Keratinocyte (primary cell): ENCODE data around the gene C11orf68. TPM values are rescaled to one million over a fixed set of nuclear protein-coding genes. Genes with fewer than 3 reads are reported as not detected.

Experiments
- DNase-seq: peaks from one replicate; pipeline ENCODE4 v3.0.0-alpha.2; 2011; ENCODE audit warnings: low read depth, missing footprints, low spot score
- FAIRE-seq: peaks from 2 replicates; lab custom pipeline; 2011; peaks lifted over from hg19 to GRCh38; lab: Jason Lieb, UNC
- H2AFZ ChIP-seq: 2 replicates; pipeline ENCODE4 v1.6.0; 2012; ENCODE audit warnings: low read length, control low read depth, inconsistent platforms; ENCODE audit not compliant: control insufficient read depth
- H3K27ac ChIP-seq: 2 replicates; pipeline ENCODE4 v1.5.1; 2011; ENCODE audit warnings: low read length; ENCODE audit not compliant: control insufficient read depth, insufficient read depth
- H3K27me3 ChIP-seq: 3 replicates; pipeline ENCODE4 v1.6.0; 2011; ENCODE audit warnings: low read length; ENCODE audit not compliant: control insufficient read depth, insufficient read depth; ENCODE audit errors: extremely low read depth
- H3K36me3 ChIP-seq, 2 experiments: 2 replicates in 1 of 2; 3 replicates in 1 of 2; pipeline ENCODE4 v1.5.1; 2011; ENCODE audit warnings: low read length in 2 of 2, mild to moderate bottlenecking in 1 of 2; ENCODE audit not compliant: control insufficient read depth in 2 of 2, insufficient read depth in 2 of 2; ENCODE audit errors: extremely low read depth in 1 of 2
- H3K4me1 ChIP-seq: 3 replicates; pipeline ENCODE4 v1.5.1; 2011; ENCODE audit warnings: low read length; ENCODE audit not compliant: control insufficient read depth, insufficient read depth; ENCODE audit errors: extremely low read depth
- H3K4me2 ChIP-seq: 3 replicates; pipeline ENCODE4 v1.6.0; 2011; ENCODE audit warnings: low read depth, low read length; ENCODE audit not compliant: control insufficient read depth, insufficient read depth; ENCODE audit errors: extremely low read depth
- H3K4me3 ChIP-seq, 3 experiments: fragments of 200-600 bp in 1 of 3; sonication (generic) in 1 of 3; 2 replicates in 2 of 3; 3 replicates in 1 of 3; pipeline ENCODE4 v1.5.1; 2011 to 2016; ENCODE audit warnings: low read length in 3 of 3, mild to moderate bottlenecking in 3 of 3, control low read depth in 2 of 3, inconsistent platforms in 1 of 3, low read depth in 1 of 3, mixed read lengths in 1 of 3, mixed run types in 1 of 3, moderate library complexity in 1 of 3; ENCODE audit not compliant: control insufficient read depth in 2 of 3, insufficient read depth in 2 of 3; ENCODE audit errors: extremely low read depth in 1 of 3
- H3K79me2 ChIP-seq: 2 replicates; pipeline ENCODE4 v1.6.0; 2012; ENCODE audit warnings: low read length; ENCODE audit not compliant: control insufficient read depth, insufficient read depth
- H3K9ac ChIP-seq: 3 replicates; pipeline ENCODE4 v1.6.0; 2011; ENCODE audit warnings: low read length; ENCODE audit not compliant: control insufficient read depth, insufficient read depth; ENCODE audit errors: extremely low read depth
- H3K9me1 ChIP-seq: 3 replicates; pipeline ENCODE4 v1.6.0; 2011; ENCODE audit warnings: low read length; ENCODE audit not compliant: control insufficient read depth, insufficient read depth; ENCODE audit errors: extremely low read depth
- H3K9me3 ChIP-seq: 2 replicates; pipeline ENCODE4 v1.5.1; 2012; ENCODE audit warnings: low read depth, low read length; ENCODE audit not compliant: control insufficient read depth
- H4K20me1 ChIP-seq: 3 replicates; pipeline ENCODE4 v1.6.0; 2011; ENCODE audit warnings: low read length; ENCODE audit not compliant: control insufficient read depth, insufficient read depth; ENCODE audit errors: extremely low read depth
- CTCF ChIP-seq, 3 experiments: IDR thresholded peaks in 1 of 3; conservative IDR thresholded peaks in 1 of 3; optimal IDR thresholded peaks in 1 of 3; 2 replicates in 2 of 3; 3 replicates in 1 of 3; pipeline versions ENCODE3 to v1.5.1; 2011; ENCODE audit warnings: low read length in 3 of 3, mild to moderate bottlenecking in 3 of 3, moderate library complexity in 2 of 3, control low read depth in 1 of 3, inconsistent platforms in 1 of 3; ENCODE audit not compliant: insufficient read depth in 2 of 3; ENCODE audit errors: extremely low read depth in 1 of 3
- EZH2 ChIP-seq: IDR thresholded peaks from one replicate; pipeline ENCODE4 v1.6.1; 2012; ENCODE audit warnings: inconsistent platforms, mild to moderate bottlenecking, low read length, moderate library complexity
- dilution Hi-C: fragments of 300-500 bp; cut with MboI; formaldehyde crosslinking; loops from one replicate; pipeline ENCODE4 v1.7.0; 2020; ENCODE audit warnings: low sequenced_read_pairs; ENCODE audit not compliant: extremely low pct_ligation_motif_present
- polyA plus RNA-seq, 5 experiments: library from polyadenylated mRNA; depleted of rRNA in 3 of 5; stranded (reverse) in 3 of 5; stranded (forward) in 1 of 5; unstranded in 1 of 5; fragments of >200 nt; gene quantifications; 1 replicate in 1 of 5; 2 replicates in 3 of 5; 3 replicates in 1 of 5; pipeline versions ENCODE4 v1.2.1 to v1.2.3, GENCODE V29; 2011 to 2012; ENCODE audit warnings: missing spikeins in 2 of 5, low read depth in 1 of 5, low replicate concordance in 1 of 5

C11orf68 gene
- polyA plus RNA-seq, 1 donor (not counting 4 experiments of a cell fraction or from before 2014, with no cell fraction given): 18.4 TPM

GRCh38 chr11:65958291-65958690, 39.4 kb upstream of the C11orf68 start:
- Histone ChIP-seq H3K27me3 (no peaks in the 10 kb centered on the region), H3K4me2 (no peak overlapping the region), H2AFZ (no peak overlapping the region), H3K4me3 (no peak overlapping the region), H3K9me3 (no peaks in the 10 kb centered on the region), H3K4me1 (peaks cover 12% of the 10 kb centered on the region), H3K36me3 (no peaks in the 10 kb centered on the region), H3K27ac (no peak overlapping the region), H3K9ac (no peak overlapping the region), H3K9me1 (no peaks in the 10 kb centered on the region), H3K79me2 (peaks cover 17% of the 10 kb centered on the region), H4K20me1 (no peaks in the 10 kb centered on the region)
- TF ChIP-seq EZH2 (no peak), CTCF (optimal IDR thresholded peaks at IDR 0.05 in 1 of 3, IDR thresholded peaks at IDR 0.05 in 1 of 3, conservative IDR thresholded peaks at IDR 0.05 in 1 of 3; ENCODE audit: extremely low read depth in 1 of 3, insufficient read depth in 2 of 3, low read length in 3 of 3) (no peak)
- dilution Hi-C loops: no loop called here
- no peak for FAIRE-seq
- DNase-seq: no peak

GRCh38 chr11:65954771-65955170, 35.9 kb upstream of the C11orf68 start:
- dilution Hi-C loops: no loop called here

More at GRCh38 chr11:65954771-65955170, 35.9 kb upstream of the C11orf68 start:
- no peaks in the 10 kb centered on the region for H3K27me3 ChIP-seq
- TF ChIP-seq EZH2 (no peak), CTCF (optimal IDR thresholded peaks at IDR 0.05 in 1 of 3, IDR thresholded peaks at IDR 0.05 in 1 of 3, conservative IDR thresholded peaks at IDR 0.05 in 1 of 3; ENCODE audit: extremely low read depth in 1 of 3, insufficient read depth in 2 of 3, low read length in 3 of 3) (no peak)
- no peaks in the 10 kb centered on the region for H3K9me1 ChIP-seq
- no peak overlapping the region for H3K9ac ChIP-seq
- FAIRE-seq (no peak), DNase-seq (no peak)
- H3K9me3 ChIP-seq: no peaks in the 10 kb centered on the region
- H3K79me2 ChIP-seq: no peaks in the 10 kb centered on the region
- H3K36me3 ChIP-seq: no peaks in the 10 kb centered on the region
- no peak overlapping the region for H3K27ac ChIP-seq
- peak overlapping the region; percentile 22 for H3K4me2 ChIP-seq
- peaks cover 5% of the 10 kb centered on the region for H3K4me1 ChIP-seq
- peak overlapping the region; percentile 36 for H2AFZ ChIP-seq
- H4K20me1 ChIP-seq: no peaks in the 10 kb centered on the region
- H3K4me3 ChIP-seq: no peak overlapping the region
